Panc1 (cell line): ENCODE measurements around the gene GPR18. TPM values are rescaled to one million over a fixed set of nuclear protein-coding genes. Genes with fewer than 3 reads are reported as not detected.
A peak's percentile ranks its signal among the peaks of the same experiment; 100 is the strongest.

ENCODE experiments used
- ATAC-seq: fragments of 200-7000 bp; cut with Tn5 transposase; 2 replicates; pipeline ENCODE4 v1.9.1; 2020; ENCODE audit warnings: mild to moderate bottlenecking, moderate library complexity
- BruUV-seq: library from RNA; stranded (reverse); fragments of 400-500 nt; replicated peaks from 2 replicates; lab custom pipeline; 2021; lab: Mats Ljungman, UMichigan
- CTCF ChIA-PET: fragments of 300-600 bp; sonication (Branson Sonifier 250); formaldehyde crosslinking; loops from one replicate; lab custom pipeline; 2022; ENCODE audit warnings: antibody characterized with exemption; lab: Charles Lee
- POLR2A ChIA-PET: fragments of 300-600 bp; sonication (Branson Sonifier 250); formaldehyde crosslinking; loops from one replicate; lab custom pipeline; 2022; ENCODE audit warnings: antibody characterized with exemption; lab: Charles Lee
- DNase-seq: peaks from one replicate; pipeline ENCODE4 v3.0.0-alpha.2; 2010; ENCODE audit warnings: low read depth, low spot score
- H3K27ac ChIP-seq: 2 replicates; pipeline ENCODE4 v1.5.1; 2011; ENCODE audit warnings: mild to moderate bottlenecking, low read length, inconsistent platforms
- H3K27me3 ChIP-seq: fragments of 200-500 bp; sonication (Bioruptor generic); 2 replicates; pipeline ENCODE4 v1.6.0; 2014; ENCODE audit warnings: low read length, inconsistent platforms; ENCODE audit not compliant: control insufficient read depth, insufficient read depth
- H3K36me3 ChIP-seq: fragments of 200-500 bp; sonication (Bioruptor generic); 2 replicates; pipeline ENCODE4 v1.5.1; 2014; ENCODE audit warnings: inconsistent platforms, mild to moderate bottlenecking, low read length, moderate library complexity; ENCODE audit not compliant: control insufficient read depth, insufficient read depth
- H3K4me1 ChIP-seq: 2 replicates; pipeline ENCODE4 v1.5.1; 2011; ENCODE audit warnings: inconsistent platforms, mild to moderate bottlenecking, low read length, moderate library complexity; ENCODE audit not compliant: control insufficient read depth, insufficient read depth
- H3K4me3 ChIP-seq, 2 experiments: 2 replicates each; pipeline ENCODE4 v1.5.1; 2011 to 2012; ENCODE audit warnings: low read depth in 2 of 2, low read length in 2 of 2, mild to moderate bottlenecking in 2 of 2, inconsistent platforms in 1 of 2, moderate library complexity in 1 of 2
- H3K9me3 ChIP-seq: fragments of 200-500 bp; sonication (Bioruptor generic); 2 replicates; pipeline ENCODE4 v1.5.1; 2014; ENCODE audit warnings: low read depth, mild to moderate bottlenecking, inconsistent platforms, low read length, moderate library complexity; ENCODE audit not compliant: control insufficient read depth, insufficient read depth
- CTCF ChIP-seq: fragments of 450-650 bp; IDR thresholded peaks from 2 replicates; pipeline ENCODE4 v1.5.1; 2017; ENCODE audit warnings: mild to moderate bottlenecking
- POLR2AphosphoS5 ChIP-seq: IDR thresholded peaks from 2 replicates; pipeline ENCODE4 v1.6.1; 2012; ENCODE audit warnings: mild to moderate bottlenecking, low read depth, low read length, moderate library complexity
- REST ChIP-seq, 2 experiments: IDR thresholded peaks; 2 replicates each; pipeline ENCODE4 v1.6.1; 2011 to 2012; ENCODE audit warnings: low read depth in 2 of 2, control low read depth in 1 of 2, low read length in 1 of 2, mild to moderate bottlenecking in 1 of 2, moderate library complexity in 1 of 2; ENCODE audit not compliant: insufficient read depth in 1 of 2
- SIN3A ChIP-seq: IDR thresholded peaks from 2 replicates; pipeline ENCODE4 v1.6.1; 2012; ENCODE audit warnings: low read depth, mild to moderate bottlenecking, low read length, moderate library complexity, borderline replicate concordance; ENCODE audit not compliant: insufficient read depth
- TCF7L2 ChIP-seq: IDR thresholded peaks from 2 replicates; pipeline ENCODE4 v1.6.1; 2011; ENCODE audit warnings: mild to moderate bottlenecking, low read depth, low read length, inconsistent platforms
- in situ Hi-C: cut with HindIII; loops from 2 replicates; pipeline ENCODE4 v1.10.0; 2016; ENCODE audit warnings: low sequenced_read_pairs, low pct_unique_long_range_greater_than_20kb
- intact Hi-C: fragments of 100-400 bp; cut with micrococcal nuclease; formaldehyde crosslinking; loops from one replicate; pipeline ENCODE4 v1.10.0; 2022; ENCODE audit not compliant: unreplicated experiment
- total RNA-seq: library from RNA; stranded (reverse); gene quantifications from one replicate; pipeline ENCODE4 v1.2.1, GENCODE V29; 2021; ENCODE audit not compliant: unreplicated experiment

GPR18 gene
- total RNA-seq, 1 experiment from 2014 or later: not detected

GRCh38 chr13:99227331-99227900, 30.8 kb downstream of the GPR18 start:
- no peak for DNase-seq
- Histone ChIP-seq H3K9me3 (no peaks in the 10 kb centered on the region), H3K27ac (peak overlapping the region; percentile 31; the same call in 1 of the 2 replicates), H3K4me3 (no peak overlapping the region), H3K4me1 (peaks cover 22% of the 10 kb centered on the region), H3K36me3 (no peaks in the 10 kb centered on the region), H3K27me3 (no peaks in the 10 kb centered on the region)
- intact Hi-C loops: no loop called here
- POLR2A ChIA-PET: interaction anchor here (0.6 kb wide), 1 partner anchor 328 kb away, joined by 3 read pairs; no protein-coding TSS in a partner anchor
- no TSS peak for BruUV-seq
- CTCF ChIA-PET: no interaction called here
- in situ Hi-C loops: no loop called here
- TF ChIP-seq SIN3A: no peak
- TF ChIP-seq POLR2AphosphoS5: no peak
- no peak for TF ChIP-seq TCF7L2
- TF ChIP-seq REST (IDR thresholded peaks at IDR 0.05; ENCODE audit: insufficient read depth in 1 of 2, low read depth in 2 of 2, low read length in 1 of 2): no peak
- no peak for TF ChIP-seq CTCF
- ATAC-seq: peak; percentile 45; the same call in 1 of the 2 replicates

- no peak for DNase-seq
- no TSS peak for BruUV-seq
Observed at GRCh38 chr13:99226513-99226912, 31.7 kb downstream of the GPR18 start.

More at GRCh38 chr13:99226513-99226912, 31.7 kb downstream of the GPR18 start:
- H3K4me3 ChIP-seq: no peak overlapping the region
- H3K36me3 ChIP-seq: no peaks in the 10 kb centered on the region
- in situ Hi-C loops: no loop called here
- ChIA-PET CTCF (interaction anchor here (0.7 kb wide), 1 partner anchor 1954 kb away, joined by 7 read pairs; no protein-coding TSS in a partner anchor), POLR2A (no interaction called here)
- H3K9me3 ChIP-seq: no peaks in the 10 kb centered on the region
- no peaks in the 10 kb centered on the region for H3K27me3 ChIP-seq
- ATAC-seq: no peak
- TF ChIP-seq CTCF (no peak), REST (IDR thresholded peaks at IDR 0.05; ENCODE audit: insufficient read depth in 1 of 2, low read depth in 2 of 2, low read length in 1 of 2) (no peak), TCF7L2 (no peak), SIN3A (no peak), POLR2AphosphoS5 (no peak)
- intact Hi-C loops: no loop called here
- H3K4me1 ChIP-seq: peaks cover 22% of the 10 kb centered on the region
- no peak overlapping the region for H3K27ac ChIP-seq
